PC-3 (cell line): ENCODE data around the gene NAA38. TPM values are rescaled to one million over a fixed set of nuclear protein-coding genes. Genes with fewer than 3 reads are reported as not detected.

ENCODE experiments used
- ATAC-seq: fragments of 200-7000 bp; cut with Tn5 transposase; 2 replicates; pipeline ENCODE4 v1.9.1; 2020; ENCODE audit warnings: mild to moderate bottlenecking, moderate library complexity
- BruUV-seq: library from RNA; stranded (reverse); fragments of 400-500 nt; replicated peaks from 2 replicates; lab custom pipeline; 2021; lab: Mats Ljungman, UMichigan
- CTCF ChIA-PET: fragments of 300-600 bp; sonication (Branson Sonifier 250); formaldehyde crosslinking; loops from one replicate; lab custom pipeline; 2022; ENCODE audit warnings: antibody characterized with exemption; lab: Charles Lee
- POLR2A ChIA-PET: fragments of 300-600 bp; sonication (Branson Sonifier 250); formaldehyde crosslinking; loops from one replicate; lab custom pipeline; 2022; ENCODE audit warnings: antibody characterized with exemption; ENCODE audit not compliant: unreplicated experiment; lab: Charles Lee
- DNase-seq: peaks from one replicate; pipeline ENCODE4 v3.0.0-alpha.2; 2015
- H2AFZ ChIP-seq: fragments of 300-600 bp; sonication (generic); 2 replicates; pipeline ENCODE4 v1.6.0; 2016; ENCODE audit warnings: antibody characterized with exemption, low read length
- H3F3A ChIP-seq: fragments of 300-600 bp; sonication (generic); one replicate; pipeline ENCODE4 v1.6.0; 2017; ENCODE audit warnings: antibody characterized with exemption, low read length, control low read depth, mild to moderate bottlenecking; ENCODE audit not compliant: unreplicated experiment
- H3K27ac ChIP-seq: fragments of 300-600 bp; sonication (generic); 2 replicates; pipeline ENCODE4 v1.5.1; 2016; ENCODE audit warnings: mild to moderate bottlenecking, low read length
- H3K27me3 ChIP-seq: fragments of 300-600 bp; sonication (generic); 2 replicates; pipeline ENCODE4 v1.6.1; 2016; ENCODE audit warnings: low read length, mixed read lengths
- H3K36me3 ChIP-seq: fragments of 300-600 bp; sonication (generic); 2 replicates; pipeline ENCODE4 v1.6.1; 2016; ENCODE audit warnings: low read depth, mixed run types, low read length, mixed read lengths
- H3K4me1 ChIP-seq: fragments of 300-600 bp; sonication (generic); 2 replicates; pipeline ENCODE4 v1.5.1; 2016; ENCODE audit warnings: low read length; ENCODE audit not compliant: insufficient read depth
- H3K4me2 ChIP-seq: fragments of 300-600 bp; sonication (generic); 2 replicates; pipeline ENCODE4 v1.6.0; 2016; ENCODE audit warnings: low read length
- H3K4me3 ChIP-seq: fragments of 300-600 bp; sonication (generic); 2 replicates; pipeline ENCODE4 v1.5.1; 2016; ENCODE audit warnings: mild to moderate bottlenecking, low read length, mixed read lengths
- H3K79me2 ChIP-seq: fragments of 300-600 bp; sonication (generic); 2 replicates; pipeline ENCODE4 v1.6.1; 2017; ENCODE audit warnings: low read length, mixed read lengths
- H3K9ac ChIP-seq: fragments of 300-600 bp; sonication (generic); 2 replicates; pipeline ENCODE4 v1.6.0; 2016; ENCODE audit warnings: mild to moderate bottlenecking, low read length
- H3K9me2 ChIP-seq: fragments of 300-600 bp; sonication (generic); replicated peaks from 2 replicates; pipeline ENCODE4 v1.6.1; 2016; ENCODE audit warnings: mixed run types, low read length, mixed read lengths
- H3K9me3 ChIP-seq: fragments of 300-600 bp; sonication (generic); 2 replicates; pipeline ENCODE4 v1.6.1; 2016; ENCODE audit warnings: low read length, mixed read lengths
- H4K20me1 ChIP-seq: fragments of 300-600 bp; sonication (generic); 2 replicates; pipeline ENCODE4 v1.6.1; 2016; ENCODE audit warnings: low read length, mixed read lengths
- CTCF ChIP-seq: fragments of 300-600 bp; sonication (generic); conservative IDR thresholded peaks from 2 replicates; pipeline ENCODE4 v1.5.1; 2017; ENCODE audit warnings: antibody characterized with exemption, low read depth, mild to moderate bottlenecking, low read length
- EZH2 ChIP-seq: fragments of 300-600 bp; sonication (generic); IDR thresholded peaks from one replicate; pipeline ENCODE4 v1.6.1; 2017; ENCODE audit warnings: antibody characterized with exemption, mild to moderate bottlenecking, low read length; ENCODE audit not compliant: unreplicated experiment
- EZH2phosphoT487 ChIP-seq: fragments of 300-600 bp; sonication (generic); IDR thresholded peaks from 2 replicates; pipeline ENCODE4 v1.6.1; 2018; ENCODE audit warnings: mild to moderate bottlenecking, antibody characterized with exemption, low read length, borderline replicate concordance
- intact Hi-C: fragments of 100-400 bp; cut with micrococcal nuclease; formaldehyde crosslinking; loops from 2 replicates; pipeline ENCODE4 v1.9.0; 2023
- total RNA-seq: library from RNA; depleted of rRNA; stranded (reverse); fragments of >200 nt; gene quantifications from 2 replicates; pipeline ENCODE4 v1.2.3, GENCODE V29; 2014

NAA38 gene
- total RNA-seq, 1 experiment from 2014 or later, result 403 TPM

DNA sequence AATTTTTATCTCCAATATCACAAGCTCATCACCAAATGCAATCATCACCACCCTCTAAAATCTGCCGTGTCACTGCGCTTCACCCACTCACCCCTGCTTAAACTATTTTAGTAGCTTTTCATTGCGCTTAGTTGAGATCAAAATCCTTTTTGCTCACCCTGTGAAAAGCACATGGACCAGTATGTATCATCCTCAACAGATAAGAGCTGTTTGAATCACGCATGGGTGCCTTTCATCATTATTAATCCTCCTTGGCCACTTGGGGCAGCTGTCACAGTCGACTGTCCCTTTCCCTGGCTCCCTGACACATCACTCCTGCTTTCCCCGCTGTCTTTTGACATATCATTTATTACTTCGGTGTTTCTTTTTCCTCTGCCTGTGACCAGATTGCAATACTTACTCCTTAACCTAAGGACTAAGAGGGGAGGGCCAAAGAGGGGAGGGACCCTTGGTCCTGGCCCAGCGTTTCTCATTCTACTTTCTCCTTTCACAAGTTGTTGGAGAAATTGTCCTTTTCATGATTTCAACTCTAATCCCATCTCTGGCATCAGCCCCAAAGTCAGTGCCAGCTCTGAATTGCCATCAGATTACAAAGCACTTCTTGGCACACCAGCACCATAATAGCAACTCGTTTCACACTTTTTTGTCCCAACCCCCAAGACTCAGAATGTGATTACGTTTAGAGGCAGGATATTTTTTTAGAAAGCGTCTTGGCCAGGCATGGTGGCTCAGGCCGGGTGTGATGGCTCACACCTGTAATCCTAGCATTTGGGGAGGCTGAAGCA lies 32.0 kb downstream of the NAA38 start:
- BruUV-seq, result no TSS peak
- DNase-seq, result peak; percentile 11
- H3K9me2 ChIP-seq, result no peaks in the 10 kb centered on the region
- no peak overlapping the region for H3K4me2 ChIP-seq
- H3K27ac ChIP-seq, result no peak overlapping the region
- H3F3A ChIP-seq, result no peaks in the 10 kb centered on the region
- H4K20me1 ChIP-seq, result no peaks in the 10 kb centered on the region
- intact Hi-C loops, result no loop called here
- ChIA-PET CTCF (interaction anchor here (0.7 to 1.1 kb wide), 5 partner anchors 19 to 164 kb away, joined by 3 to 4 read pairs (median 3); partner anchors contain the start of gene NAA38), POLR2A (interaction anchor here (0.5 kb wide), 1 partner anchor 87 kb away, joined by 3 read pairs; no protein-coding TSS in a partner anchor)
- no peak overlapping the region for H3K4me3 ChIP-seq
- peak; percentile 33; the same call in 1 of the 2 replicates for ATAC-seq
- H3K27me3 ChIP-seq, result no peaks in the 10 kb centered on the region
- H3K36me3 ChIP-seq, result no peaks in the 10 kb centered on the region
- H2AFZ ChIP-seq, result peak overlapping the region; percentile 33; the same call in 1 of the 2 replicates
- no peaks in the 10 kb centered on the region for H3K9me3 ChIP-seq
- no peak overlapping the region for H3K9ac ChIP-seq
- 0 out of 2 replicates have a peak, but pooled peaks have one; percentile 29 for TF ChIP-seq CTCF
- TF ChIP-seq EZH2phosphoT487, result no peak
- no peaks in the 10 kb centered on the region for H3K4me1 ChIP-seq
- no peaks in the 10 kb centered on the region for H3K79me2 ChIP-seq

DNA sequence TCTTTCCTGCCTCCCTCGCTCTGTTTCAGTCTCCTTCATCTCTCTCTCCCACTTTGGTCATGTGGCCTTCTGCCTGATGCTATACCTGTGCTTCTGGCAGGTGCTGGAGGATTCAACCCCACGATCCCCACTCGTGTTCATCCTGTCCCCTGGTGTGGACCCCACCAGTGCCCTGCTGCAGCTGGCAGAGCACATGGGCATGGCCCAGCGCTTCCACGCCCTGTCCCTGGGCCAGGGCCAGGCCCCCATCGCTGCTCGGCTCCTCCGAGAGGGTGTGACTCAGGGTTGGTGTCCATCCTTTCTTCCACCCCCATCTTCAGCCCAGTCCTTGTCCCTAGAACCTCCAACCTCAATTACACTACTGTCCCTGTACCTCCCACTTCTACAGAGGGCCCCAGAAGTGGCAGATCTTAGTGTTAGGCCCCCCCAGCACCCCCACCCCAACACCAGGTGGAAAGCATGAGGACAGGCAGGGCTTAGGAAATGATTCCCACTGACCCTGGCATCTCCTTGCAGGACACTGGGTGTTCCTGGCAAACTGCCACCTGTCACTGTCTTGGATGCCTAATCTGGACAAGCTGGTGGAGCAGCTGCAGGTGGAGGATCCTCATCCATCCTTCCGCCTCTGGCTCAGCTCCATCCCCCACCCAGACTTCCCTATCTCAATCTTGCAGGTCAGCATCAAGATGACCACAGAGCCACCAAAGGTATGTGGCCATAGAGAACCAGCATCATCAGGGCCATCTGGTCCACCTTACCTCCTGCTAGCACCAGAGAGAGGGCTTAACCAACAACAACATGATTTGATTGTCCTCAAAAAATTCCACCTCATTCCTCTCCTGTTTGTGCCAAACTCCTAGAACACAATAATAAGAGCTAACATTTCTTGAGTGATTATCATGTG lies 33.1 kb downstream of the NAA38 start:
- ChIA-PET CTCF (interaction anchor here (0.7 to 1.1 kb wide), 3 partner anchors 21 to 33 kb away, joined by 3 read pairs; partner anchors contain the start of gene NAA38), POLR2A (interaction anchor here (0.5 kb wide), 1 partner anchor 86 kb away, joined by 3 read pairs; no protein-coding TSS in a partner anchor)
- no peaks in the 10 kb centered on the region for H3K9me2 ChIP-seq
- H4K20me1 ChIP-seq, result no peaks in the 10 kb centered on the region
- H3K27me3 ChIP-seq, result no peaks in the 10 kb centered on the region
- intact Hi-C loops, result loop anchor here (5.0 kb wide), 1 partner anchor 77 kb away; no protein-coding TSS in a partner anchor
- H2AFZ ChIP-seq, result no peak overlapping the region
- no peaks in the 10 kb centered on the region for H3K9me3 ChIP-seq
- no peaks in the 10 kb centered on the region for H3K36me3 ChIP-seq
- DNase-seq (no peak), ATAC-seq (no peak)
- no peak overlapping the region for H3K27ac ChIP-seq
- no peak for TF ChIP-seq CTCF
- no peak for TF ChIP-seq EZH2
- no peak for TF ChIP-seq EZH2phosphoT487
- H3F3A ChIP-seq, result no peaks in the 10 kb centered on the region
- H3K4me1 ChIP-seq, result no peaks in the 10 kb centered on the region
- no peaks in the 10 kb centered on the region for H3K79me2 ChIP-seq
- no TSS peak for BruUV-seq
- no peak overlapping the region for H3K4me3 ChIP-seq
- H3K4me2 ChIP-seq, result no peak overlapping the region
- no peak overlapping the region for H3K9ac ChIP-seq
